Measurements from ENCODE around the gene SLC6A19. TPM values are rescaled to one million over a fixed set of nuclear protein-coding genes. Genes with fewer than 3 reads are reported as not detected.

SLC6A19 gene
- total and polyA plus RNA-seq, 2 donors (not counting 1 experiment from before 2014, with no cell fraction given), result not detected

DNA sequence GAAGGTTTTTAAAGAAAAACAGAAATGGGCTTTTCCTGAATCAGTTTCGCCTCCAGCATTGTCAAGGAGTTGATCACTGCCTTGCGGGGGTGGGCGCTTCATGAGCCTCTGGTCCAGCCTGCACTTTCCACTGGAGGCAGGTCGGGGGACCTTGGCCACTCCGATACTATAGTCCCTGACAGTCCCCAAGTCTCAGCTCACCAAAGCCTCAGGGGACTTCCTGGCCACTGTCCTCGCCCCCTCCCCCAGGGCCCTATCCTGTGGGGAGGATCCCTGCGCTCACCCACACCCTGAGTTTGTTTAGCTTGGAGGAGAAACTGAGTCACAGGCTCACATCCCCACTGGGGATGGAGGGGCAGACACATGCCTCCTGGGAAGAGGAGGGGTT, 1.4 kb downstream of the SLC6A19 start:
- ChIA-PET POLR2A (no interaction called here), CTCF (no interaction called here)
- Histone ChIP-seq H3K4me1 (ENCODE audit: control insufficient read depth in 2 of 2, insufficient read depth in 2 of 2, low read length in 2 of 2) (no peaks in the 10 kb centered on the region), H3K36me3 (replicated peaks in 1 of 2; ENCODE audit: control extremely low read depth in 1 of 2, control insufficient read depth in 1 of 2, extremely low read depth in 1 of 2, insufficient read depth in 2 of 2, low read length in 1 of 2) (no peaks in the 10 kb centered on the region), H3K4me3 (ENCODE audit: control extremely low read depth in 1 of 5, extremely low read depth in 1 of 5, insufficient read depth in 1 of 5, low read depth in 2 of 5, low read length in 4 of 5) (no peak overlapping the region), H2AFZ (ENCODE audit: insufficient read depth, low read depth, low read length, poor library complexity, severe bottlenecking) (no peak overlapping the region), H3K9me3 (ENCODE audit: control extremely low read depth in 1 of 3, control insufficient read depth in 2 of 3, insufficient read depth in 1 of 3, low read length in 2 of 3) (no peaks in the 10 kb centered on the region), H3K27me3 (replicated peaks in 1 of 4; ENCODE audit: control extremely low read depth in 1 of 4, control insufficient read depth in 3 of 4, insufficient read depth in 4 of 4, low read length in 3 of 4) (peaks cover 0 to 3% (median 0%) of the 10 kb centered on the region in 4 experiments), H3K9ac (ENCODE audit: low read length) (no peak overlapping the region), H3K79me2 (ENCODE audit: control insufficient read depth, insufficient read depth, low read length) (no peaks in the 10 kb centered on the region), H4K20me1 (ENCODE audit: control insufficient read depth, insufficient read depth, low read length, poor library complexity, severe bottlenecking) (no peaks in the 10 kb centered on the region), H3K27ac (ENCODE audit: low read length in 2 of 2) (no peak overlapping the region), H3K4me2 (replicated peaks; ENCODE audit: low read depth, low read length, poor library complexity, severe bottlenecking) (no peak overlapping the region)
- no peak for TF ChIP-seq EZH2 (IDR thresholded peaks at IDR 0.05; ENCODE audit: borderline replicate concordance, insufficient read depth, low read depth, low read length, poor library complexity, severe bottlenecking)
- TF ChIP-seq, protein P1, sequence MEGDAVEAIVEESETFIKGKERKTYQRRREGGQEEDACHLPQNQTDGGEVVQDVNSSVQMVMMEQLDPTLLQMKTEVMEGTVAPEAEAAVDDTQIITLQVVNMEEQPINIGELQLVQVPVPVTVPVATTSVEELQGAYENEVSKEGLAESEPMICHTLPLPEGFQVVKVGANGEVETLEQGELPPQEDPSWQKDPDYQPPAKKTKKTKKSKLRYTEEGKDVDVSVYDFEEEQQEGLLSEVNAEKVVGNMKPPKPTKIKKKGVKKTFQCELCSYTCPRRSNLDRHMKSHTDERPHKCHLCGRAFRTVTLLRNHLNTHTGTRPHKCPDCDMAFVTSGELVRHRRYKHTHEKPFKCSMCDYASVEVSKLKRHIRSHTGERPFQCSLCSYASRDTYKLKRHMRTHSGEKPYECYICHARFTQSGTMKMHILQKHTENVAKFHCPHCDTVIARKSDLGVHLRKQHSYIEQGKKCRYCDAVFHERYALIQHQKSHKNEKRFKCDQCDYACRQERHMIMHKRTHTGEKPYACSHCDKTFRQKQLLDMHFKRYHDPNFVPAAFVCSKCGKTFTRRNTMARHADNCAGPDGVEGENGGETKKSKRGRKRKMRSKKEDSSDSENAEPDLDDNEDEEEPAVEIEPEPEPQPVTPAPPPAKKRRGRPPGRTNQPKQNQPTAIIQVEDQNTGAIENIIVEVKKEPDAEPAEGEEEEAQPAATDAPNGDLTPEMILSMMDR (IDR thresholded peaks at IDR 0.05), result no peak
- no peak for ATAC-seq (ENCODE audit: low read depth)
- DNase-seq, result no peak
- Mint-ChIP-seq H3K27ac (no peak overlapping the region), H3K4me1 (no peaks in the 10 kb centered on the region), H3K27me3 (peaks cover 8% of the 10 kb centered on the region), H3K9me3 (ENCODE audit: insufficient read depth) (no peaks in the 10 kb centered on the region), H3K4me3 (no peak overlapping the region)
- intact Hi-C loops (cut with micrococcal nuclease), result no loop called here
- WGBS (ENCODE audit: insufficient coverage), result 93% methylated on average over 4 of the region's 7 CpGs

GRCh38 chr5:1203311-1203967, 2.0 kb downstream of the SLC6A19 start:
- H3K9me3 Mint-ChIP-seq (ENCODE audit: insufficient read depth), result no peaks in the 10 kb centered on the region

More at GRCh38 chr5:1203311-1203967, 2.0 kb downstream of the SLC6A19 start:
- Histone ChIP-seq H2AFZ (ENCODE audit: insufficient read depth, low read depth, low read length, poor library complexity, severe bottlenecking) (no peak overlapping the region), H3K9me3 (ENCODE audit: control extremely low read depth in 1 of 3, control insufficient read depth in 2 of 3, insufficient read depth in 1 of 3, low read length in 2 of 3) (no peaks in the 10 kb centered on the region), H3K27ac (ENCODE audit: low read length in 2 of 2) (no peak overlapping the region), H4K20me1 (ENCODE audit: control insufficient read depth, insufficient read depth, low read length, poor library complexity, severe bottlenecking) (no peaks in the 10 kb centered on the region), H3K27me3 (replicated peaks in 1 of 4; ENCODE audit: control extremely low read depth in 1 of 4, control insufficient read depth in 3 of 4, insufficient read depth in 4 of 4, low read length in 3 of 4) (peaks cover 0 to 3% (median 0%) of the 10 kb centered on the region in 4 experiments), H3K4me1 (ENCODE audit: control insufficient read depth in 2 of 2, insufficient read depth in 2 of 2, low read length in 2 of 2) (no peaks in the 10 kb centered on the region), H3K9ac (ENCODE audit: low read length) (no peak overlapping the region), H3K79me2 (ENCODE audit: control insufficient read depth, insufficient read depth, low read length) (no peaks in the 10 kb centered on the region), H3K4me3 (ENCODE audit: control extremely low read depth in 1 of 5, extremely low read depth in 1 of 5, insufficient read depth in 1 of 5, low read depth in 2 of 5, low read length in 4 of 5) (no peak overlapping the region), H3K4me2 (replicated peaks; ENCODE audit: low read depth, low read length, poor library complexity, severe bottlenecking) (no peak overlapping the region), H3K36me3 (replicated peaks in 1 of 2; ENCODE audit: control extremely low read depth in 1 of 2, control insufficient read depth in 1 of 2, extremely low read depth in 1 of 2, insufficient read depth in 2 of 2, low read length in 1 of 2) (no peaks in the 10 kb centered on the region)
- intact Hi-C loops (cut with micrococcal nuclease), result no loop called here
- Mint-ChIP-seq H3K27me3 (peaks cover 8% of the 10 kb centered on the region), H3K27ac (no peak overlapping the region), H3K4me3 (no peak overlapping the region), H3K4me1 (no peaks in the 10 kb centered on the region)
- ATAC-seq (ENCODE audit: low read depth), result no peak
- TF ChIP-seq EZH2 (IDR thresholded peaks at IDR 0.05; ENCODE audit: borderline replicate concordance, insufficient read depth, low read depth, low read length, poor library complexity, severe bottlenecking), result no peak
- TF ChIP-seq, protein P1 (IDR thresholded peaks at IDR 0.05), result no peak
- CTCF ChIA-PET, result no interaction called here
- no peak for DNase-seq
- WGBS (ENCODE audit: insufficient coverage), result 91% methylated on average over 24 of the region's 24 CpGs
- POLR2A ChIA-PET, result no interaction called here

All from B cell (primary cell).